Heart right ventricle (tissue), 16 donors: Measurements from ENCODE around the gene POLA2. TPM values are rescaled to one million over a fixed set of nuclear protein-coding genes. Genes with fewer than 3 reads are reported as not detected.

Experiments used
- ATAC-seq, 8 donors: fragments of 200-7000 bp; cut with Tn5 transposase; one replicate each; pipeline ENCODE4 v1.9.1; 2020; ENCODE audit warnings: mild to moderate bottlenecking in 8 of 8, moderate library complexity in 8 of 8, moderate number of reproducible peaks in 1 of 8
- DNase-seq, 2 donors: peaks; one replicate each; pipeline ENCODE4 v3.0.0-alpha.2; 2020
- H3K27ac ChIP-seq, 10 donors: fragments of 200-600 bp; sonication (generic) in 2 of 10; one replicate each; pipeline versions ENCODE4 v1.5.0 to v1.8.0; 2020 to 2022; ENCODE audit warnings: mild to moderate bottlenecking in 3 of 10
- H3K27me3 ChIP-seq, 7 donors: fragments of 200-600 bp; one replicate each; pipeline ENCODE4 v1.8.0; 2021 to 2022; ENCODE audit warnings: mild to moderate bottlenecking in 2 of 7
- H3K36me3 ChIP-seq, 9 donors: fragments of 200-600 bp; sonication (generic) in 1 of 9; one replicate each; pipeline versions ENCODE4 v1.5.0 to v1.8.0; 2020 to 2022; ENCODE audit warnings: mild to moderate bottlenecking in 2 of 9
- H3K4me1 ChIP-seq, 9 donors: fragments of 200-600 bp; sonication (generic) in 1 of 9; one replicate each; pipeline versions ENCODE4 v1.5.0 to v1.8.0; 2020 to 2022; ENCODE audit warnings: mild to moderate bottlenecking in 4 of 9
- H3K4me3 ChIP-seq, 10 donors: fragments of 200-600 bp; sonication (generic) in 2 of 10; one replicate each; pipeline versions ENCODE4 v1.5.0 to v1.8.0; 2020 to 2022; ENCODE audit warnings: mild to moderate bottlenecking in 7 of 10, moderate library complexity in 2 of 10
- H3K9me3 ChIP-seq, 11 donors: fragments of 200-600 bp in 10 of 11; sonication (generic) in 2 of 11; one replicate each; pipeline versions ENCODE4 v1.5.0 to v1.8.0; 2013 to 2022; ENCODE audit warnings: mild to moderate bottlenecking in 2 of 11, control low read depth in 1 of 11, moderate library complexity in 1 of 11
- WGBS, 2 donors: extraction: QIAGEN DNeasy Blood & Tissue Kit; methylation state at CpG; one replicate each; pipeline ENCODE4 v1.1.7; 2013; ENCODE audit warnings: inconsistent platforms in 1 of 2; 5-methylcytosine and 5-hydroxymethylcytosine counted together
- intact Hi-C, 10 donors: fragments of 100-400 bp; cut with DNase I; formaldehyde crosslinking; loops; one replicate each; pipeline versions ENCODE4 v1.11.1 to v1.14.2; 2022
- polyA plus RNA-seq, 2 donors: library from polyadenylated mRNA; stranded (reverse); fragments of 200-250 nt; gene quantifications; one replicate each; pipeline ENCODE4 v1.2.3, GENCODE V29; 2013
- total RNA-seq, 10 donors: library from RNA; stranded (reverse); fragmentation: NEBNext Ultra II Directional in 3 of 10; extraction: Animal tissue kit (Norgen Biotek cat#: 25700) in 3 of 10; gene quantifications; one replicate each; pipeline versions ENCODE4 v1.2.1 to v1.2.4, GENCODE V29; 2021 to 2023
- TF ChIP-seq, protein P1 (sequence below), 9 donors: fragments of 200-600 bp; sonication (generic) in 2 of 9; IDR thresholded peaks; one replicate each; pipeline versions ENCODE4 v1.5.0 to v1.8.0; 2021 to 2022; ENCODE audit warnings: antibody characterized with exemption in 9 of 9, mild to moderate bottlenecking in 5 of 9, moderate library complexity in 1 of 9
- donor health status: Arrhythmogenic right ventricular cardiomyopathy.
- donor health status: ischemic (EF 13 %, LVEDD 7.1; RV severe dilation, severe dysfunction).
- donor health status: healthy with polysubstance abuse.
- donor health status: DM: no; HTN: yes; CAD: no.
- donor health status: DM: no; HTN: no; CAD: no.
- donor health status: ischemic (EF 25% LVEDD 6.9; RV normal size, moderate dysfunction).
- donor health status: ischemic (EF 25% LVEDD 5.7; RV mildly dilated, moderate dysfunction).
- donor health status: healthy.
- donor health status: DM: yes; HTN: yes; CAD: no.
- donor health status: Ischemic cardiomyopathy.
- donor health status: ischemic (EF 35%, LVEDD 5.7; RV mildly dilated, moderate dysfunction).
- donor health status: nonischemic (EF 11% LVEDD 7.7; RV severe dilation, severe dysfunction).
- donor health status: DM: yes; HTN: yes; CAD: no.
- donor health status: PGD.
- donor health status: ischemic (EF 29% LVEDD 5.4; RV normal size, mild dysfunction).
- donor health status: nonischemic (EF 23%, LVEDD 6.1; RV moderate dilation, normal function).

Gene POLA2
- total and polyA plus RNA-seq, 12 donors: 2.3 to 9.4 (median 4.0) TPM

DNA sequence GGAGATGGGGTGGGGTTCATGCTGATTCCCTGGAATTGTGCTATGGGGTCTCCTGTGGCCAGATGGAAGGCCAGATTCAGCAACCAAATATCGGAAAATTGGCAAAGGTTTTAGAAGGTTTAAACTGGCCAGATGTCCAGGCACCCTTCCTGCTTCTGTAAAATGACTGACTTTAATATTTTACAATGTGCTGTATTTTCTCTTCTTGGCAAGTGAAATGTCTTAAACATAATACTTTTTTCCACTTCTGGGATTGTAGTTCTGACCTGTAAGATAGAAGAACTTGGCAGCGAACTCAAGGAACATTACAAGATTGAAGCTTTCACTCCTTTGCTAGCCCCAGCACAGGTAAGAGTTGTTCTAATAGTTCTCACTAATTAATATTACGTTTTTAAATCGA, 17.5 kb downstream of the POLA2 start:
- DNase-seq (no peak), ATAC-seq (no peak)
- 77 to 85% methylated on average over 4 of the region's 4 CpGs for WGBS, 2 donors
- TF ChIP-seq, protein P1, sequence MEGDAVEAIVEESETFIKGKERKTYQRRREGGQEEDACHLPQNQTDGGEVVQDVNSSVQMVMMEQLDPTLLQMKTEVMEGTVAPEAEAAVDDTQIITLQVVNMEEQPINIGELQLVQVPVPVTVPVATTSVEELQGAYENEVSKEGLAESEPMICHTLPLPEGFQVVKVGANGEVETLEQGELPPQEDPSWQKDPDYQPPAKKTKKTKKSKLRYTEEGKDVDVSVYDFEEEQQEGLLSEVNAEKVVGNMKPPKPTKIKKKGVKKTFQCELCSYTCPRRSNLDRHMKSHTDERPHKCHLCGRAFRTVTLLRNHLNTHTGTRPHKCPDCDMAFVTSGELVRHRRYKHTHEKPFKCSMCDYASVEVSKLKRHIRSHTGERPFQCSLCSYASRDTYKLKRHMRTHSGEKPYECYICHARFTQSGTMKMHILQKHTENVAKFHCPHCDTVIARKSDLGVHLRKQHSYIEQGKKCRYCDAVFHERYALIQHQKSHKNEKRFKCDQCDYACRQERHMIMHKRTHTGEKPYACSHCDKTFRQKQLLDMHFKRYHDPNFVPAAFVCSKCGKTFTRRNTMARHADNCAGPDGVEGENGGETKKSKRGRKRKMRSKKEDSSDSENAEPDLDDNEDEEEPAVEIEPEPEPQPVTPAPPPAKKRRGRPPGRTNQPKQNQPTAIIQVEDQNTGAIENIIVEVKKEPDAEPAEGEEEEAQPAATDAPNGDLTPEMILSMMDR (IDR thresholded peaks at IDR 0.05): no peak
- Histone ChIP-seq H3K4me1 (peaks cover 0 to 44% (median 25%) of the 10 kb centered on the region in 9 donors), H3K27ac (peak overlapping the region in 9 of 10 donors; percentile 1 to 70 (median 53)), H3K36me3 (peaks cover 0 to 64% (median 14%) of the 10 kb centered on the region in 9 donors), H3K9me3 (no peaks in the 10 kb centered on the region), H3K27me3 (no peaks in the 10 kb centered on the region), H3K4me3 (no peak overlapping the region)
- intact Hi-C loops: loop anchor here in 4 of 10 donors (5.0 to 10.0 kb wide), 2 partner anchors 53 to 236 kb away; partner anchors contain the start of gene DPF2 (in 2 of the 4)

DNA sequence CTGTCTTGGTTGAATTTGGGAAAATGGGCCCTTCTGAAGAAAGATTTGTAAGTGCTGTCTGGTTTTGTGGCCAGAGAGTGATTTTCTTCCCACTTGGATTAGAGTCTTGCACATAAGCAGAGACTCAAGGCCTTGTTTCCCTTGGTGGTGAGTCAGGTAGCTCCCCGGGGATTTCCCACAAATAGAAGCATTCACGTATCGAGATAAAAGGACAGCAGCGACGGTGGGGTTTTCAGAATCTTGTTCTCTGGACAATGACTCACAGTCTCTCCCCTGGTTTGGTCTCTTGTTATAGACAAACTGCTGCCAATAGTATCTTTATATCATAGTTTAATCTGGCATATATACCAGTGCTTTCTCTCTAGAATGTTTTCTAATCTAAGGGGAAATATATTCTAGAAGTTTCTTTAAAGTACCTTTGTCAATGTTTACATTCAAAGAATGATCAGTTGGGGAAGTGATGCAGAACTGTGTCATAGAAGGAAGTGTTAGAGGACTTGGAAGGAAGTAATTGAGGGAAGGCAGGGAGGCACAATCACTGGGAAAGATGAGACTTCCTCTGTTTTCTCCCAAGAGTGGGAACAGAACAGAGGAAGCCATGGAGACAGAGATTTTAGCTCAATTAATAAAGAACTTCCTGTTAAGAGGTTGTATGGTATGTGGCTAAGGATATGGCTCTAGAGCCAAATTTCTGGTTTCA, 18.1 kb downstream of the POLA2 start:
- H3K9me3 ChIP-seq: no peaks in the 10 kb centered on the region
- intact Hi-C loops: loop anchor here in 5 of 10 donors (5.0 to 10.0 kb wide), 3 partner anchors 52 to 1443 kb away; partner anchors contain the start of genes DPF2 (in 2 of the 5) and MARK2 (in 1 of the 5)
- H3K36me3 ChIP-seq: peaks cover 0 to 71% (median 14%) of the 10 kb centered on the region in 9 donors
- WGBS, 2 donors: 32 to 47% methylated on average over 5 of the region's 5 CpGs
- H3K27me3 ChIP-seq: no peaks in the 10 kb centered on the region
- ATAC-seq (peak in 4 of 8 donors; percentile 34 to 58 (median 46)), DNase-seq (peak in 1 of 2 donors; percentile 55)
- H3K4me3 ChIP-seq: no peak overlapping the region
- H3K27ac ChIP-seq: peak overlapping the region in 8 of 10 donors; percentile 1 to 70 (median 58)
- TF ChIP-seq, protein P1 (IDR thresholded peaks at IDR 0.05): no peak
- peaks cover 0 to 38% (median 25%) of the 10 kb centered on the region in 9 donors for H3K4me1 ChIP-seq

DNA sequence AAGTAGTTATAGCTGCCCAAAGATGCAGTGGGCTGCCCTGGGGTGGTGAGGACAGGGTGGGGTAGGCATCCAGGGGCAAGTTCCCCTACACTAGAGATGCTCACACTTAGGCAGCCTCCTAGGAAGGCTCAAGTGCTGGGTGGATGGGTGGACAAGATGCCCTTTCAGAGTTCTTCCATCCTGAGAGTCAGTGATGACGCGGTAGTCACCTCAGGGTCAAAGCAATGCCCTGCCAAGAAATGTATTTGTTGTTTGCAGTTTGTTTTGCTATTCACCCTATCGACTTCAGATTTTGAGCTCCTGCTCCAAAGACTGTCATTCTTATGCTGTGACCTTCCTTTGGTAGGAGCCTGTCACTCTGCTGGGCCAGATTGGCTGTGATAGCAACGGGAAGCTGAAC, 18.9 kb downstream of the POLA2 start:
- WGBS, 2 donors: 70 to 83% methylated on average over 4 of the region's 4 CpGs
- ATAC-seq (no peak), DNase-seq (no peak)
- Histone ChIP-seq H3K27ac (peak overlapping the region in 5 of 10 donors; percentile 1 to 70 (median 70)), H3K4me1 (peaks cover 0 to 31% (median 20%) of the 10 kb centered on the region in 9 donors), H3K9me3 (no peaks in the 10 kb centered on the region), H3K36me3 (peaks cover 0 to 75% (median 14%) of the 10 kb centered on the region in 9 donors), H3K27me3 (no peaks in the 10 kb centered on the region), H3K4me3 (no peak overlapping the region)
- TF ChIP-seq, protein P1 (IDR thresholded peaks at IDR 0.05): no peak
- intact Hi-C loops: loop anchor here in 1 of 10 donors (5.0 to 10.0 kb wide), 2 partner anchors 234 to 1443 kb away; partner anchors contain the start of gene MARK2

DNA sequence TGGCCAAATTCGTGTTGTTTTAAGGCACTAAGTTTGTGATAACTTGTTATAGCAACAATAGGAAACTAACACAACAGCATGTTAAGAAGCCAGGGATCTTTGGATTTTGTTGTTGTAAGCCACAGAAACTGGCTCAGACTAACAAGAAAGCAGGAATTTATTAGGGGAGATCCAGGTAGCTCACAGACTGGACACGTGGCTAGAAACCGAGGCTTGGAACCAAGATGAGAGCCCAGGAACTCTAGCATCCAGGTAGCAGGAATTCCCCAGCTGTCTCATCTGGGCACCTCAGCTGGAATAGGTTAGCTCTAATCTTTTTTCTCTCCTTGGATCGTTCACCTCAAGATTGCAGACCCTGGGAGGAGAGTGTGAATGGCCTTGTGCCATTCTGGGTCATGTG, 24.9 kb downstream of the POLA2 start:
- intact Hi-C loops: loop anchor here in 1 of 10 donors (10.0 kb wide), 1 partner anchor 228 kb away; no protein-coding TSS in a partner anchor
- H3K4me3 ChIP-seq: no peak overlapping the region
- peaks cover 0 to 74% (median 13%) of the 10 kb centered on the region in 9 donors for H3K36me3 ChIP-seq

More for the DNA sequence above, 24.9 kb downstream of the POLA2 start:
- H3K27ac ChIP-seq: no peak overlapping the region
- 79 to 87% methylated on average over 4 of the region's 4 CpGs for WGBS, 2 donors
- no peaks in the 10 kb centered on the region for H3K27me3 ChIP-seq
- no peak for DNase-seq
- H3K9me3 ChIP-seq: no peaks in the 10 kb centered on the region
- TF ChIP-seq, protein P1 (IDR thresholded peaks at IDR 0.05): no peak
- no peak for ATAC-seq
- H3K4me1 ChIP-seq: peaks cover 13 to 34% (median 26%) of the 10 kb centered on the region in 9 donors
